Erythroblast (primary cell): ENCODE measurements around the gene HAUS3.

Experiments used
- GATA1 ChIP-seq: IDR thresholded peaks from 2 replicates; pipeline ENCODE4 v1.6.1; 2011; ENCODE audit warnings: low read depth, mild to moderate bottlenecking, control low read depth, low read length, moderate library complexity
- POLR2A ChIP-seq: IDR thresholded peaks from 2 replicates; pipeline ENCODE4 v1.6.1; 2011; ENCODE audit warnings: mild to moderate bottlenecking, low read length

DNA sequence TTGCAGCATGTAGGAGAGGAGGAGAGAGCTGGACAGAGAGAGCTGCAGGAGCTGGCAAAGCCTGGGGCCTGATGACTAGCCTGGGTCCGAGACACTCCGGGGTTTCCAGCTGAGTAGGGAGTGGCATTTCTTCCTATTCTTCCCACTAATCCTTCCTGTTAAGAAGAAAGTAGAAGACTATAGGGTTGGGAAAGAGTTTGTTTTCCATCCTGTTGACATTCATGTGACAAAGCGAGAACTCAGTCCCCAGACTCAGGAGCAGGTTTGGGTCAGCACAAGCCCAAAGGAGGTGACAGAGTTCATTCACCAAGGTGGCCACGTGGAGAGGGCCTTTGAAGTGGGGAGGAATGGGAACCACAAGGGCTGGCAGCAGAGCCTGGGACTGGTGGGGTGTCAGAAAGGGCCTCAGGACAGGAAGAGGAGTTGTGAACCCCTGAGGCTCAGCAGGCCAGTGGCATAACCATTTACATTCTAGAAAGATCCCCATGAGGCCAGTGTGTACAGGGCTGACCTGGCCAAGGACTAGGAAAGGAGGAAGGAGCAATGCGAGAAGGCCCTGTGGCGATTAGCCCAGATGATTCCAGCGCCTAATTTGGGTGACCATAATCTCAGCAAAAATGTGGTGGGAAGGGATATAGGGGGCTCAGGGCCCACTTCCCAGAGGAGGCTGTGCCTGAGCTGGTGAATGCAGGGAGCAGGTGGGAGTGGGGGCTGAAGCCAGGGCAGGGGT, 3.3 kb upstream of the HAUS3 start:
- TF ChIP-seq POLR2A, result no peak
- TF ChIP-seq GATA1, result no peak
